GM10266 (cell line): Measurements from ENCODE around the gene SMOC1.

Source experiments
- DNase-seq: peaks from one replicate; pipeline ENCODE4 v3.0.0; 2012; ENCODE audit errors: extremely low spot score
- CTCF ChIP-seq: IDR thresholded peaks from 2 replicates; pipeline ENCODE4 v1.5.1; 2012; ENCODE audit warnings: mild to moderate bottlenecking, low read depth; ENCODE audit not compliant: control insufficient read depth, insufficient read depth; ENCODE audit errors: missing control alignments

The SMOC1 gene

GRCh38 chr14:69930780-69931379, 51.7 kb downstream of the SMOC1 start:
- no peak for DNase-seq
- TF ChIP-seq CTCF = no peak

GRCh38 chr14:69931960-69932359, 52.7 kb downstream of the SMOC1 start:
- no peak for DNase-seq
- TF ChIP-seq CTCF = no peak

DNA sequence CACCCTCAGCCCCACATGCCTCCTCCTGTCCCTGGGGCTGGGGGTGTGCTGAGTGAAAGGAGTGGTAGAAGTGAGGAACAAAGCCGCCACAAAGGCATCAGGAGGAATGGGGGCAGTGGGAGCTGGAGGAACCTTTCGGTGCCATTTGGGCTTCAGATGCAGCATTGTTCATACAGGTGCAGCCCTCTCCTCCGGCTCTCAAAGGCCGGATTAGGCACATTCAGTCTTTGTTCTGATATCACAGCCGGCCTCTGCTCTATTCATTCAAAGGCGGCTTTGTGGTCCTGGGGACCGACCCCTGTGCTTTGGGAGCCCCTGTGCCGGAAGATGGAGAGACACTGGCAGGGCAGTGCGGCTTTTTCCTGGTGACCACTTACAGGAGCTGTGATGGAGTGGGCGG, 53.2 kb downstream of the SMOC1 start:
- TF ChIP-seq CTCF = no peak
- no peak for DNase-seq

DNA sequence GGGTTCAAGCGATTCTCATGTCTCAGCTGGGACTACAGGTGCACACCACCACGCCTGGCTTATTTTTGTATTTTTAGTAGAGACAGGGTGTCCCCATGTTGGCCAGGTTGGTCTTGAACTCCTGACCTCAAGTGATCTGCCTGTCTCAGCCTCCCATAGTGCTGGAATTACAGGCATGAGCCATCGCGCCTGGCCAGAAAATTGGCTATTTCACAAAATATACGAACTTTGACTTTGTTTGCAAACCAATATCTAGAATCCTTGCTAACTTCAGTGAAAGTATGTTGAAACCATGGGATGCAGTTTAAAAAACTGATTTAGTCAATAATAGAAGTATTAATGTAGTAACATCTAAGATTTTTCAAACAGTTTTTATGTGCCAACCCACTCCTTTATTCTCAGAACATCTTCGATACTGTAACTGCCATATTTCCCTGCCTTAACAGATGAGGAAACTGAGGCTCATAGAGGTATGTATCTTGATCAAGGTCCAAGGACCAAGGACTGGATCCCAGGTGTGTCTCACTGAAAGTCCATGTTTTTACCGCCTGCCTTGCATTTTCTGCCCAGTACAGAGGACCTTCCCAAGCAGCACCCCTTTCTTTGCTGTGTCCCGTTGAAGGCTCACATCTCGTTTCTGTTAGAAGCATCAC, 54.5 kb downstream of the SMOC1 start:
- DNase-seq = no peak
- no peak for TF ChIP-seq CTCF

- no peak for TF ChIP-seq CTCF
- DNase-seq = no peak
Observed at GRCh38 chr14:69937367-69938081, 58.3 kb downstream of the SMOC1 start.

GRCh38 chr14:69938751-69939150, 59.5 kb downstream of the SMOC1 start:
- DNase-seq = no peak

More at GRCh38 chr14:69938751-69939150, 59.5 kb downstream of the SMOC1 start:
- no peak for TF ChIP-seq CTCF
